DOHH2 (cell line): ENCODE measurements around the gene CREM.

ENCODE experiments used
- H3F3A ChIP-seq: fragments of 200-600 bp; sonication (generic), shearing (Covaris generic); 2 replicates; pipeline ENCODE4 v1.6.0; 2016; ENCODE audit warnings: antibody characterized with exemption, mild to moderate bottlenecking; ENCODE audit not compliant: control insufficient read depth, insufficient read depth
- H3K27ac ChIP-seq: fragments of 200-600 bp; sonication (generic); 2 replicates; pipeline ENCODE4 v1.5.1; 2014; ENCODE audit warnings: low read depth, mild to moderate bottlenecking, low read length, moderate library complexity
- H3K27me3 ChIP-seq: fragments of 200-600 bp; sonication (generic); 2 replicates; pipeline ENCODE4 v1.6.1; 2014; ENCODE audit warnings: mild to moderate bottlenecking, low read length, mixed read lengths; ENCODE audit not compliant: control insufficient read depth
- H3K36me3 ChIP-seq: fragments of 200-600 bp; sonication (generic); 2 replicates; pipeline ENCODE4 v1.6.1; 2014; ENCODE audit warnings: mild to moderate bottlenecking, low read length, moderate library complexity, mixed read lengths; ENCODE audit not compliant: control insufficient read depth
- H3K4me1 ChIP-seq: fragments of 200-600 bp; sonication (generic); 2 replicates; pipeline ENCODE4 v1.6.1; 2014; ENCODE audit warnings: mild to moderate bottlenecking, low read length, mixed read lengths; ENCODE audit not compliant: control insufficient read depth
- H3K4me2 ChIP-seq: fragments of 200-600 bp; sonication (generic); 2 replicates; pipeline ENCODE4 v1.6.0; 2014; ENCODE audit warnings: mild to moderate bottlenecking, low read length, moderate library complexity
- H3K4me3 ChIP-seq: fragments of 200-600 bp; sonication (generic); 2 replicates; pipeline ENCODE4 v1.5.1; 2014; ENCODE audit warnings: mild to moderate bottlenecking, low read length, mixed read lengths
- H3K79me2 ChIP-seq: fragments of 200-600 bp; sonication (generic); 2 replicates; pipeline ENCODE4 v1.6.1; 2014; ENCODE audit warnings: mild to moderate bottlenecking, low read length, mixed read lengths; ENCODE audit not compliant: control insufficient read depth
- H3K9me2 ChIP-seq: fragments of 200-600 bp; sonication (generic); replicated peaks from 2 replicates; pipeline ENCODE4 v1.6.1; 2014; ENCODE audit warnings: mild to moderate bottlenecking, low read length, mixed read lengths; ENCODE audit not compliant: control insufficient read depth
- H3K9me3 ChIP-seq: fragments of 200-600 bp; sonication (generic); 2 replicates; pipeline ENCODE4 v1.6.1; 2014; ENCODE audit warnings: antibody characterized with exemption, low read length, mixed read lengths; ENCODE audit not compliant: control insufficient read depth, insufficient read depth
- H4K20me1 ChIP-seq: fragments of 200-600 bp; sonication (generic); 2 replicates; pipeline ENCODE4 v1.6.0; 2014; ENCODE audit warnings: low read depth, mild to moderate bottlenecking, antibody characterized with exemption, low read length, moderate library complexity; ENCODE audit not compliant: control insufficient read depth, insufficient read depth
- EZH2phosphoT487 ChIP-seq: fragments of 200-600 bp; sonication (generic); IDR thresholded peaks from 2 replicates; pipeline ENCODE4 v1.6.1; 2017; ENCODE audit warnings: borderline replicate concordance, mild to moderate bottlenecking, antibody characterized with exemption, low read length, moderate library complexity, mixed read lengths
- TF ChIP-seq, protein P1 (sequence below): fragments of 200-600 bp; sonication (generic); IDR thresholded peaks from one replicate; pipeline ENCODE4 v1.5.1; 2014; ENCODE audit warnings: antibody characterized with exemption, mild to moderate bottlenecking, low read depth, low read length; ENCODE audit not compliant: poor library complexity, severe bottlenecking

CREM gene

DNA sequence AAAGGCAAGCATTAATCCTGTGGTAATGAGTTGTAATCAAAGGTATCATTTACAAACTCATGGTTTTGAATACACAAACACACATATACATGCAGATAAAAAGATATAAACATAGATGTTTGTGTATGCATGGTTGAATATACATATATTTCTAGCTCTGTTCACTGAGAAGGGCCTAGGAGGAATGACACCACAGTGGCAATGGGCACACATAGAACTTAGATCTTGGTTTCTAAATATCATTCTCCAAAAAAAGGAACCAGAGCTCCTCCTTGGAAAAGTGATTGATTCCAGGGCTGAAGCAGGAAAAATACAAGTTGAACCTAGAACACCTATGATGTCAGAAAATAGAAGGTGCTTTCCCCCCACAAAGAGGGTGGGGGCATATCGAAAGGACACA is 43.4 kb upstream of the CREM start:
- Histone ChIP-seq H3F3A (no peaks in the 10 kb centered on the region), H3K4me2 (no peak overlapping the region), H3K27ac (no peak overlapping the region), H3K9me2 (no peaks in the 10 kb centered on the region), H3K79me2 (peaks cover 96% of the 10 kb centered on the region), H3K4me1 (no peaks in the 10 kb centered on the region; the same call in 1 of the 2 replicates), H3K27me3 (no peaks in the 10 kb centered on the region), H4K20me1 (0 out of 2 replicates have a peak, but pooled peaks cover 10% of the 10 kb centered on the region), H3K36me3 (peaks cover 9% of the 10 kb centered on the region), H3K9me3 (no peaks in the 10 kb centered on the region), H3K4me3 (no peak overlapping the region)
- TF ChIP-seq, protein P1, sequence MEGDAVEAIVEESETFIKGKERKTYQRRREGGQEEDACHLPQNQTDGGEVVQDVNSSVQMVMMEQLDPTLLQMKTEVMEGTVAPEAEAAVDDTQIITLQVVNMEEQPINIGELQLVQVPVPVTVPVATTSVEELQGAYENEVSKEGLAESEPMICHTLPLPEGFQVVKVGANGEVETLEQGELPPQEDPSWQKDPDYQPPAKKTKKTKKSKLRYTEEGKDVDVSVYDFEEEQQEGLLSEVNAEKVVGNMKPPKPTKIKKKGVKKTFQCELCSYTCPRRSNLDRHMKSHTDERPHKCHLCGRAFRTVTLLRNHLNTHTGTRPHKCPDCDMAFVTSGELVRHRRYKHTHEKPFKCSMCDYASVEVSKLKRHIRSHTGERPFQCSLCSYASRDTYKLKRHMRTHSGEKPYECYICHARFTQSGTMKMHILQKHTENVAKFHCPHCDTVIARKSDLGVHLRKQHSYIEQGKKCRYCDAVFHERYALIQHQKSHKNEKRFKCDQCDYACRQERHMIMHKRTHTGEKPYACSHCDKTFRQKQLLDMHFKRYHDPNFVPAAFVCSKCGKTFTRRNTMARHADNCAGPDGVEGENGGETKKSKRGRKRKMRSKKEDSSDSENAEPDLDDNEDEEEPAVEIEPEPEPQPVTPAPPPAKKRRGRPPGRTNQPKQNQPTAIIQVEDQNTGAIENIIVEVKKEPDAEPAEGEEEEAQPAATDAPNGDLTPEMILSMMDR: no peak
- no peak for TF ChIP-seq EZH2phosphoT487

DNA sequence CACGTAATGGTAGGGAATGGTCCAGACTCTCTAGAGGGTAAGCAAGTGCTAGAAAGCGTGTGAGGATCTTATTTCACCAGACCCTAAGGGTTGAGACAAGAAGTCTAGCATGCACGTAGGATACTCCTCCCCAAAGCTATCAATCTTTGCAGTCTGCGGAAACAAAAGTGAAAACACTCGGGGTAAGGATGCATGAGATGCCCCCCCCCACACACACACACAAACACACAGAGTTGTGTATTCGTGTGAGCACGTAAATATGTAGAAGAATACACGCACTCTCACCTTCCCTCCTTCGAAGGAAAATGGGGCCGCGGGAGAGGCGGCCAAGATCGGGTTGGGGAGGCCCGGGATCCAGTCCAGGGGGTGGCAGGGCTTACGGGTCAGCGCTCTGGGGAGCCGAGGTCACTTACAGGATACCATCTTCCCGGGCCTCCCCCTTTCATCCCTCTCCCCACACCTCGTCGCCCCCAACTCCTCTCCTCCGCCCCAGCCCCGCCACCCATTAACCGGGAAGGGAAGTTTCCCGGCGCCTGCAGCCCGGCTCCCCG is 37.0 kb upstream of the CREM start:
- H3K9me2 ChIP-seq: no peaks in the 10 kb centered on the region
- no peaks in the 10 kb centered on the region for H3K27me3 ChIP-seq
- H3K4me1 ChIP-seq: peaks cover 18% of the 10 kb centered on the region
- peaks cover 55% of the 10 kb centered on the region for H3K79me2 ChIP-seq
- no peaks in the 10 kb centered on the region for H3F3A ChIP-seq
- peak overlapping the region; percentile 94 for H3K4me2 ChIP-seq
- peak overlapping the region; percentile 74; the same call in 1 of the 2 replicates for H3K27ac ChIP-seq
- H4K20me1 ChIP-seq: 0 out of 2 replicates have a peak, but pooled peaks cover 10% of the 10 kb centered on the region
- peak overlapping the region; percentile 88 for H3K4me3 ChIP-seq
- H3K36me3 ChIP-seq: peaks cover 3% of the 10 kb centered on the region; the same call in 1 of the 2 replicates
- TF ChIP-seq, protein P1: no peak
- no peak for TF ChIP-seq EZH2phosphoT487
- peaks cover 6% of the 10 kb centered on the region; the same call in 1 of the 2 replicates for H3K9me3 ChIP-seq

DNA sequence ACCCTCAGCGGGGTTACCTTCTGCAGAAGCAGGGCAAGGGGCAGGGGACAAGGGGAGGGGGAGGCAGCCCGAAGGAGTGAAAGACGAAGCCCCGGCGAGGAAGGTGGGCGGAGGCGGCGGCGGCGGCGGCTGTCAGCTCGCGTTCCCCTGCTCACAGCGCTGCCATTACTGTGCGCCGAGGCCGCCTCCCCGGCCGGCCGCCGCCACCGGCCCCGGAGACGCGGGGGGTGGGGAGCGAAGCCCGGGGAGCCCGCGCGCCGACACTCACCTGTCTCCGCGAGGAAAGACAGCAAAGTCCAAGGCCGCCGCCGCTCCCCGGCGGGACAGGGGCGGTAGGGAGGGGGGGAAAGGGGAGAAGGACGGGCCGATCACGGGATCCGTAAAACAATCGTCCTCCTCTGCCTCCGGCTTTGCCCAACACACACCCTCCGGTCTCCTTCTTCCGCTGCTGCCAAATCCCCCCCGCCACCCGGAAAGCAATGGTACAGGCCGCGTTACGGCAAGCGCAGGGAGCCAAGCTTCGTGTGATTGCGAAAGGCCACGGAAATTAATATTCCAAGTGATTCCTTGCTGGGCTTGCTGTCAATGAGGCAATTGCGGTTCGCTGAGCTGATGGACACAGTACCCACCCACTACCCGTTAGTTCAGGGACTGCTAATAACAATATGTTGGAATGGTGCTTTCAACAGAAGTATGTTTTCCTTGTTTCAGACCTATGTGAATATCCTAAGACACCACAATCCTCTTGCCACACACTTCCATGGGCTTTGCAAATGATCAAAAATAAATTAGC is 36.3 kb upstream of the CREM start, which contains the start of gene CUL2:
TSS of gene CUL2 (minus strand) at position 180 of the 793 bp plus-strand sequence. CDS start 19,024 bp downstream, outside the sequence.
- Histone ChIP-seq H3F3A (no peaks in the 10 kb centered on the region), H3K4me1 (peaks cover 18% of the 10 kb centered on the region), H3K9me3 (peaks cover 6% of the 10 kb centered on the region; the same call in 1 of the 2 replicates), H3K9me2 (no peaks in the 10 kb centered on the region), H3K4me3 (peak within 1 kb of the TSS; percentile 88), H3K36me3 (peaks cover 3% of the 10 kb centered on the region; the same call in 1 of the 2 replicates), H3K27me3 (no peaks in the 10 kb centered on the region), H4K20me1 (0 out of 2 replicates have a peak, but pooled peaks cover 10% of the 10 kb centered on the region), H3K27ac (peak within 1 kb of the TSS; percentile 74), H3K4me2 (peak within 1 kb of the TSS; percentile 94), H3K79me2 (peaks cover 50% of the 10 kb centered on the region)
- TF ChIP-seq, protein P1: no peak
- no peak for TF ChIP-seq EZH2phosphoT487
